Liver (tissue), 3 donors: ENCODE measurements around the gene CAPN3.

Experiments
- CTCF ChIP-seq: fragments of 150-350 bp; IDR thresholded peaks from 2 replicates; pipeline ENCODE4 v1.5.1; 2017; ENCODE audit warnings: improper control_type of control experiment, low read depth, low read length; ENCODE audit not compliant: missing input control
- GABPA ChIP-seq, 2 donors: IDR thresholded peaks in 1 of 2; conservative IDR thresholded peaks in 1 of 2; 2 replicates each; pipeline ENCODE4 v1.6.1; 2016; ENCODE audit warnings: antibody characterized with exemption in 2 of 2, mild to moderate bottlenecking in 1 of 2, moderate library complexity in 1 of 2
- HNF4A ChIP-seq, 2 donors: conservative IDR thresholded peaks; 2 replicates each; pipeline ENCODE4 v1.6.1; 2016; ENCODE audit warnings: antibody characterized with exemption in 2 of 2, mild to moderate bottlenecking in 2 of 2
- JUND ChIP-seq, 2 donors: IDR thresholded peaks; 2 replicates each; pipeline ENCODE4 v1.6.1; 2016; ENCODE audit warnings: antibody characterized with exemption in 2 of 2
- RAD21 ChIP-seq, 2 donors: IDR thresholded peaks; 2 replicates each; pipeline ENCODE4 v1.6.1; 2016; ENCODE audit warnings: antibody characterized with exemption in 2 of 2, mild to moderate bottlenecking in 2 of 2
- RXRA ChIP-seq, 2 donors: IDR thresholded peaks; 2 replicates each; pipeline ENCODE4 v1.6.1; 2017 to 2018; ENCODE audit warnings: antibody characterized with exemption in 2 of 2, mild to moderate bottlenecking in 1 of 2
- SP1 ChIP-seq: IDR thresholded peaks from 2 replicates; pipeline ENCODE4 v1.6.1; 2018; ENCODE audit warnings: antibody characterized with exemption, mild to moderate bottlenecking
- TAF1 ChIP-seq: conservative IDR thresholded peaks from 2 replicates; pipeline ENCODE4 v1.6.1; 2016; ENCODE audit warnings: antibody characterized with exemption, mild to moderate bottlenecking
- YY1 ChIP-seq: IDR thresholded peaks from 2 replicates; pipeline ENCODE4 v1.6.1; 2016; ENCODE audit warnings: antibody characterized with exemption, mild to moderate bottlenecking
- donor health status: healthy.
- donor health status: healthy.

- TF ChIP-seq CTCF (no peak), GABPA (IDR thresholded peaks at IDR 0.05 in 1 of 2, conservative IDR thresholded peaks at IDR 0.05 in 1 of 2) (no peak), TAF1 (no peak), SP1 (no peak), JUND (IDR thresholded peaks at IDR 0.05) (no peak), RAD21 (IDR thresholded peaks at IDR 0.05) (no peak), RXRA (IDR thresholded peaks at IDR 0.05) (no peak), HNF4A (conservative IDR thresholded peaks at IDR 0.05) (no peak), YY1 (no peak)
Observed at GRCh38 chr15:42394106-42394505, 34.8 kb downstream of the CAPN3 start.
